ENCODE measurements around the gene YBX2.
A peak's percentile ranks its signal among the peaks of the same experiment; 100 is the strongest.

Gene YBX2

DNA sequence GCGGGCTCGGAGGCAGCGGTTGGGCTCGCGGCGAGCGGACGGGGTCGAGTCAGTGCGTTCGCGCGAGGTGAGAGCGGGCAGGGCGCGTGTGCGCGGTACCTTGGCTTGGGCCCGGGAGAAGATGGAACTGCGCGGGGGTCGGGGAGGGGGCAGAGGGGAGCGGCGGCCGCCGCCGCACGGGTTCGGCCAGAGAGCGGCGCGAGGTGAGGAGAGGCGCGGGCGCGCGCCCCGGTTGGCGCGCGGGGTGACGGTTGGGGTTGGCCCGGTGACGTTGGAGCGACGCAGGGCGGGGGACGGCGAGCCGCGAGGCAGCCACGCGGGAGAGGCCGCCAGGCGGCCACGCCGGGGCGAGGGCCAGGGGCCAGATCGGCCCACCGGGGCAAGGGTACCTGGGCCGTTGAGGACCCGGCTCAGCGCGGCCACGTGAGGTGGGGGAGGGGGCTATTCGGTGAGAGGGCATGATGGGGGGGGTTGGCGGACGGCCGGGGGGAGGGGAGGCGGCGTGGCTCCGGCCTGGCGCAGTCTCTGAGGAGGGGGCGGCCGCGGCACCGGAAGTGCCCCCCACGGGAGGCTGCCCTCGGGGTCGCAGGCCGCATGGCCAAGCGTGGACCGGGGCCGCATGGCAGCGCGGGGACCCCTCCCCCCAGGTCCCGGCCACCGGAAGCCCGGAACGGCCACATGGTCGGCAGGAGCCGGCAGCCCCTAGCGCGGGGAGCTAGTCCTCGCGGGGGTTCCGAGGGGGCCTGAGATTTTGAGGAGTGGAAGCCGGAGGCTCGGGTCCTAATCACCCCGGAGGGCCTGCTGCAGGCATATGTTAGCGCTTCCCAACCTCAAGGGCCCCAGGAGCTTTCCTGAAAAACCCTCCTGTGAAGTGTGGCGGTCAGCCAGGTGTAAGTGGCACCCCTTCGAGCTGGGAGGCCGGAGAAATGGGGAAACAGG lies 13.5 kb upstream of the YBX2 start (continued):
- TF ChIP-seq, protein P1, sequence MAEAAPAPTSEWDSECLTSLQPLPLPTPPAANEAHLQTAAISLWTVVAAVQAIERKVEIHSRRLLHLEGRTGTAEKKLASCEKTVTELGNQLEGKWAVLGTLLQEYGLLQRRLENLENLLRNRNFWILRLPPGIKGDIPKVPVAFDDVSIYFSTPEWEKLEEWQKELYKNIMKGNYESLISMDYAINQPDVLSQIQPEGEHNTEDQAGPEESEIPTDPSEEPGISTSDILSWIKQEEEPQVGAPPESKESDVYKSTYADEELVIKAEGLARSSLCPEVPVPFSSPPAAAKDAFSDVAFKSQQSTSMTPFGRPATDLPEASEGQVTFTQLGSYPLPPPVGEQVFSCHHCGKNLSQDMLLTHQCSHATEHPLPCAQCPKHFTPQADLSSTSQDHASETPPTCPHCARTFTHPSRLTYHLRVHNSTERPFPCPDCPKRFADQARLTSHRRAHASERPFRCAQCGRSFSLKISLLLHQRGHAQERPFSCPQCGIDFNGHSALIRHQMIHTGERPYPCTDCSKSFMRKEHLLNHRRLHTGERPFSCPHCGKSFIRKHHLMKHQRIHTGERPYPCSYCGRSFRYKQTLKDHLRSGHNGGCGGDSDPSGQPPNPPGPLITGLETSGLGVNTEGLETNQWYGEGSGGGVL (tag by site-specific recombination; IDR thresholded peaks at IDR 0.05), result peak; percentile 36; the same call in 1 of the 2 replicates
- no peak; the same call in 1 of the 2 replicates for TF ChIP-seq ZFHX2 (tag by site-specific recombination; conservative IDR thresholded peaks at IDR 0.05)
- no peak for TF ChIP-seq ZNF654 (tag by site-specific recombination; IDR thresholded peaks at IDR 0.05; ENCODE audit: low read depth)
- TF ChIP-seq, protein P2, sequence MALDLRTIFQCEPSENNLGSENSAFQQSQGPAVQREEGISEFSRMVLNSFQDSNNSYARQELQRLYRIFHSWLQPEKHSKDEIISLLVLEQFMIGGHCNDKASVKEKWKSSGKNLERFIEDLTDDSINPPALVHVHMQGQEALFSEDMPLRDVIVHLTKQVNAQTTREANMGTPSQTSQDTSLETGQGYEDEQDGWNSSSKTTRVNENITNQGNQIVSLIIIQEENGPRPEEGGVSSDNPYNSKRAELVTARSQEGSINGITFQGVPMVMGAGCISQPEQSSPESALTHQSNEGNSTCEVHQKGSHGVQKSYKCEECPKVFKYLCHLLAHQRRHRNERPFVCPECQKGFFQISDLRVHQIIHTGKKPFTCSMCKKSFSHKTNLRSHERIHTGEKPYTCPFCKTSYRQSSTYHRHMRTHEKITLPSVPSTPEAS (tag by site-specific recombination; IDR thresholded peaks at IDR 0.05), result no peak
- TF ChIP-seq YY2 (tag by site-specific recombination; IDR thresholded peaks at IDR 0.05), result no peak
- TF ChIP-seq ZNF426 (tag by site-specific recombination; IDR thresholded peaks at IDR 0.05), result no peak; the same call in 1 of the 2 replicates
- no peak for TF ChIP-seq HOXD13 (CRISPR knock-in tag; IDR thresholded peaks at IDR 0.05; ENCODE audit: borderline replicate concordance)
- no peak for TF ChIP-seq ZNF10 (tag by site-specific recombination; IDR thresholded peaks at IDR 0.05)

DNA sequence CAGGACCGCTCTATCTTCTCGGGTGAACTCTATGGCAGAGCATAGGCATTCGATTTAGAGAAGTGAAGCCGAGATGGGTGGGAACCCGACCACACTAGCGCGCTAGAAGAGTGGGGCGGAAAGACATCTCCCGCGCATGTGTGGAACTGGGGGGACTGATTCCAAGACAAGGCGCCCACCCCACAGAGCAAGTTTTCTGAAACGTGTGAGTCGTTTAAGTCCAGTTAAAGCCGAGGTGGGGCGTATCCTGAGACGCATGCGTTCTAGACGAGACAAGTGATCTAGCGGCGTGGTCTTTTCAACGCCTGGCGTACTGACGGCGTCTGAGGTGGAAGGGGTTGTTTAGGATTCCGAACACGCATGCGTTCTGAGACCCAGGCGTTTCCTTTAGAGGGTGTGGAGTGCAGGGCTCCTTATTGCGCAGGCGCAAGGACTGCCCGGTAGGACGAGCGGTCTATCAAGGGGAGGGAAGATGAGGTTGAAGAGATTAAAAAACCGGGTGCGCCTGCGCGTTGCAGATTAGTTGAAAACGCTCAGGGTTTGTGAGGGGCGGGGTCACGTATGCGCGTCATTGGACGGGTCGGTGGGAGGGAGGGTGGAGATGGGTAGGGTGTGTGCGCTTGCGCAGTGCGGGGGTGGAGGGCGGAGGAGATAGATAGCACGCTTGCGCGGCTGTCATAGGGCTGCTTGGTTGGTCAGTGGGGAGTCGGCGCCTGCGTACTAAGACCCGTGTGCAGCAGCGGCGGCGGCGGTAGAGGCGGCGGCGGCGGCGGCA lies 12.7 kb upstream of the YBX2 start, which contains the start of gene EIF5A:
EIF5A (plus strand) TSS at position 718 of the 775 bp plus-strand sequence. CDS start 2,008 bp downstream, outside the sequence.
- Histone ChIP-seq H3K27ac (ENCODE audit: extremely low read depth, low read depth, low read length) (peak within 1 kb of the TSS; percentile 99), H3K4me1 (ENCODE audit: control insufficient read depth, insufficient read depth, low read length) (peaks cover 15% of the 10 kb centered on the region), H3K4me3 (ENCODE audit: low read depth, low read length) (peak within 1 kb of the TSS; percentile 80), H3K9me3 (ENCODE audit: control insufficient read depth, insufficient read depth, low read depth, low read length) (no peaks in the 10 kb centered on the region), H3K36me3 (ENCODE audit: control insufficient read depth in 2 of 2, insufficient read depth in 1 of 2, low read length in 2 of 2) (peaks cover 26 to 29% of the 10 kb centered on the region in 2 experiments)
- ChIA-PET CTCF (interaction anchor here (0.7 kb wide), 1 partner anchor 86 kb away, joined by 3 read pairs; no protein-coding TSS in a partner anchor), POLR2A (no interaction called here)
- TF ChIP-seq ZNF155 (tag by site-specific recombination; IDR thresholded peaks at IDR 0.05) (no peak), SP3 (tag by site-specific recombination; IDR thresholded peaks at IDR 0.05) (peak; percentile 88), HOXA7 (CRISPR knock-in tag; IDR thresholded peaks at IDR 0.05; ENCODE audit: borderline replicate concordance) (no peak), OSR2 (tag by site-specific recombination; IDR thresholded peaks at IDR 0.05) (no peak), ZBTB17 (tag by site-specific recombination; IDR thresholded peaks at IDR 0.05) (peak; percentile 99), BCL11B (tag by site-specific recombination; IDR thresholded peaks at IDR 0.05; ENCODE audit: low read depth) (no peak), ZNF629 (tag by site-specific recombination; IDR thresholded peaks at IDR 0.05) (no peak; the same call in 1 of the 2 replicates), ZNF221 (tag by site-specific recombination; IDR thresholded peaks at IDR 0.05; ENCODE audit: borderline replicate concordance) (no peak), ZNF549 (tag by site-specific recombination; IDR thresholded peaks at IDR 0.05) (no peak), ZNF561 (tag by site-specific recombination; IDR thresholded peaks at IDR 0.05; ENCODE audit: borderline replicate concordance) (peak; percentile 91), TCF7L2 (IDR thresholded peaks at IDR 0.05; ENCODE audit: borderline replicate concordance, low read depth, low read length) (no peak), ZNF600 (tag by site-specific recombination; IDR thresholded peaks at IDR 0.05) (peak; percentile 100), ZNF138 (tag by site-specific recombination; IDR thresholded peaks at IDR 0.05; ENCODE audit: borderline replicate concordance) (no peak)
- TF ChIP-seq, protein P3, sequence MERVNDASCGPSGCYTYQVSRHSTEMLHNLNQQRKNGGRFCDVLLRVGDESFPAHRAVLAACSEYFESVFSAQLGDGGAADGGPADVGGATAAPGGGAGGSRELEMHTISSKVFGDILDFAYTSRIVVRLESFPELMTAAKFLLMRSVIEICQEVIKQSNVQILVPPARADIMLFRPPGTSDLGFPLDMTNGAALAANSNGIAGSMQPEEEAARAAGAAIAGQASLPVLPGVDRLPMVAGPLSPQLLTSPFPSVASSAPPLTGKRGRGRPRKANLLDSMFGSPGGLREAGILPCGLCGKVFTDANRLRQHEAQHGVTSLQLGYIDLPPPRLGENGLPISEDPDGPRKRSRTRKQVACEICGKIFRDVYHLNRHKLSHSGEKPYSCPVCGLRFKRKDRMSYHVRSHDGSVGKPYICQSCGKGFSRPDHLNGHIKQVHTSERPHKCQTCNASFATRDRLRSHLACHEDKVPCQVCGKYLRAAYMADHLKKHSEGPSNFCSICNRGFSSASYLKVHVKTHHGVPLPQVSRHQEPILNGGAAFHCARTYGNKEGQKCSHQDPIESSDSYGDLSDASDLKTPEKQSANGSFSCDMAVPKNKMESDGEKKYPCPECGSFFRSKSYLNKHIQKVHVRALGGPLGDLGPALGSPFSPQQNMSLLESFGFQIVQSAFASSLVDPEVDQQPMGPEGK (tag by site-specific recombination; IDR thresholded peaks at IDR 0.05), result peak; percentile 93
- TF ChIP-seq, protein P4, sequence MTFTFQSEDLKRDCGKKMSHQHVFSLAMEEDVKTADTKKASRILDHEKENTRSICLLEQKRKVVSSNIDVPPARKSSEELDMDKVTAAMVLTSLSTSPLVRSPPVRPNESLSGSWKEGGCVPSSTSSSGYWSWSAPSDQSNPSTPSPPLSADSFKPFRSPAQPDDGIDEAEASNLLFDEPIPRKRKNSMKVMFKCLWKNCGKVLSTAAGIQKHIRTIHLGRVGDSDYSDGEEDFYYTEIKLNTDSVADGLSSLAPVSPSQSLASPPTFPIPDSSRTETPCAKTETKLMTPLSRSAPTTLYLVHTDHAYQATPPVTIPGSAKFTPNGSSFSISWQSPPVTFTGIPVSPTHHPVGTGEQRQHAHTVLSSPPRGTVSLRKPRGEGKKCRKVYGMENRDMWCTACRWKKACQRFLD (tag by site-specific recombination; IDR thresholded peaks at IDR 0.05), result no peak
- TF ChIP-seq, protein P5, sequence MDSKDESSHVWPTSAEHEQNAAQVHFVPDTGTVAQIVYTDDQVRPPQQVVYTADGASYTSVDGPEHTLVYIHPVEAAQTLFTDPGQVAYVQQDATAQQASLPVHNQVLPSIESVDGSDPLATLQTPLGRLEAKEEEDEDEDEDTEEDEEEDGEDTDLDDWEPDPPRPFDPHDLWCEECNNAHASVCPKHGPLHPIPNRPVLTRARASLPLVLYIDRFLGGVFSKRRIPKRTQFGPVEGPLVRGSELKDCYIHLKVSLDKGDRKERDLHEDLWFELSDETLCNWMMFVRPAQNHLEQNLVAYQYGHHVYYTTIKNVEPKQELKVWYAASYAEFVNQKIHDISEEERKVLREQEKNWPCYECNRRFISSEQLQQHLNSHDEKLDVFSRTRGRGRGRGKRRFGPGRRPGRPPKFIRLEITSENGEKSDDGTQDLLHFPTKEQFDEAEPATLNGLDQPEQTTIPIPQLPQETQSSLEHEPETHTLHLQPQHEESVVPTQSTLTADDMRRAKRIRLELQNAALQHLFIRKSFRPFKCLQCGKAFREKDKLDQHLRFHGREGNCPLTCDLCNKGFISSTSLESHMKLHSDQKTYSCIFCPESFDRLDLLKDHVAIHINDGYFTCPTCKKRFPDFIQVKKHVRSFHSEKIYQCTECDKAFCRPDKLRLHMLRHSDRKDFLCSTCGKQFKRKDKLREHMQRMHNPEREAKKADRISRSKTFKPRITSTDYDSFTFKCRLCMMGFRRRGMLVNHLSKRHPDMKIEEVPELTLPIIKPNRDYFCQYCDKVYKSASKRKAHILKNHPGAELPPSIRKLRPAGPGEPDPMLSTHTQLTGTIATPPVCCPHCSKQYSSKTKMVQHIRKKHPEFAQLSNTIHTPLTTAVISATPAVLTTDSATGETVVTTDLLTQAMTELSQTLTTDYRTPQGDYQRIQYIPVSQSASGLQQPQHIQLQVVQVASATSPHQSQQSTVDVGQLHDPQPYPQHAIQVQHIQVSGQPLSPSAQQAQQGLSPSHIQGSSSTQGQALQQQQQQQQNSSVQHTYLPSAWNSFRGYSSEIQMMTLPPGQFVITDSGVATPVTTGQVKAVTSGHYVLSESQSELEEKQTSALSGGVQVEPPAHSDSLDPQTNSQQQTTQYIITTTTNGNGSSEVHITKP (tag by site-specific recombination; IDR thresholded peaks at IDR 0.05), result peak; percentile 57

All from HEK293 (cell line).